Effector CD8-positive, alpha-beta T cell (primary cell): ENCODE results near the gene IGF1R.

Experiments used
- DNase-seq: peaks from one replicate; lab custom pipeline; 2025; lab: John Stamatoyannopoulos, UW

The IGF1R gene

GRCh38 chr15:98909968-98910885 lies 261.9 kb downstream of the IGF1R start:
- DNase-seq, result no peak

- no peak for DNase-seq
Measured at GRCh38 chr15:98914626-98915025, 266.3 kb downstream of the IGF1R start.

DNA sequence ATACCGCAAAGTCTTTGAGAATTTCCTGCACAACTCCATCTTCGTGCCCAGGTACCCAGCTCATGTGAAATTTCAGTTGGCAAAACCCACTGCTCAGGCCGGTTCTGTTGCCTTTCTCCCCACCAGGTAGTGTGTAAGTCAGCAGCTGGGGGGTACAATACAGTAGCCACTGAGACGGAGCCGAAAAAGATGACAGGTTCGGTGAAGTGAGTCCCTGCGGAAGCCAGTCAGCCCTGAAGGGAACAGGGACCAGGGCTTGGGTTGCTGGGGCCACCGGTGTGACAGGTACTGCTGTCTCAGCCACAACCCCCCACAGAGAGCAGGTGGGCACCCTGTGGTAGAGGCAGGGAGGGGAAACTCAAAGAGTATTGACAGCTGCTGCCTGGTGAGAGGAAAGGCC lies 268.5 kb downstream of the IGF1R start:
- no peak for DNase-seq

GRCh38 chr15:98917417-98917816 lies 269.1 kb downstream of the IGF1R start:
- no peak for DNase-seq

DNA sequence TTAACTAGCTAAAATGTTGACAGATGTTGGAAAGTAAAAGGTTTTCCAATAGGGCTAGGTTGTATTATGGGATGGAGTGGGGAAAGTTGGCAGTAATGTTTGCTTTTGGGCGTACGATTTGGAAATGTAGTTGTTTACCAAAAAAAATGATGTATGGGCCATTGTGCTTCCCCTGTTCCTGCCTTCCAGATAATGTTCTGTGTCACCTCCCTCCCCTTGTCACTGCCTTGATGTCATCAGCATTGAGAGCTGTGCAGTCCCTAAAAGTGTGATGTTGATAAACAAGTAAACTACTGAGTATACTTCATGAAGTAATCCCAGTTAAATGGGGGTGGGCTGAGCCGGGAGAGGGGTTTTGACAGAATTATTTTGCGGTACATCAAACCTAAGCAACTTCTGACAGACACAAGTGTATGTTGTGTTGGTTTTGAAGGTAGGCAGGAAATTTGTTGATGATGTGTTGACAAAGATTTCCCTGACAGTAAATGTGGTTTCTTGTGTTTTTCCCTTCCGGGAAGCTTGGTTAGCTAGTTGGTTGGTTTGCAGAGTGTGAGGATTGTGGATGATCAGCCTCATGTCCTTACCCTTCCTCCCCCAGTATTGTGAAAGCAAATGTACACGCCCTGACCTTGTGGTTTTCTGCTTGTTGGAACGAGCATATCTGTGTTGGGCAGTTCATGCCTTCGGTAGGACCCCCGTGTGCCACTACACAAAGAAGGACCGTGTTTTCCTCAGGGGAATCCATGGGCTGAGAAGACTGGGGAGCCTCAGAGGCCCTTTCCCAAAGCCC lies 271.9 kb downstream of the IGF1R start:
- DNase-seq, result no peak

- no peak for DNase-seq
Measured at GRCh38 chr15:98923171-98923570, 274.8 kb downstream of the IGF1R start.

DNA sequence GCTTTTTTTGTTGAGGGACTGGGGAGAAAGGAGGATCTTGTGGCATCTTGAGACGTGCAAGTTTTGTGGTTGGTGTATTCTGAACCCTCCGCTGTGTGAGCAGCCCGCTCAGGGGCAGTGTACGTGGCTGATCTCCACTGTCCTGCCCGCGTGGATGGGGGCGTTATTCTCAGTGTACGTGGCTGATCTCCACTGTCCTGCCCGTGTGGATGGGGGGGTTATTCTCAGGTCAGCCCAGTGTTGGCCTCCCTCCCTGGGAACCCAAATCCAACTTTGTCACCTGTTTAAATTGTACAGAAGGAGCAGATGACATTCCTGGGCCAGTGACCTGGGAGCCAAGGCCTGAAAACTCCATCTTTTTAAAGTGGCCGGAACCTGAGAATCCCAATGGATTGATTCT lies 275.2 kb downstream of the IGF1R start:
- DNase-seq, result no peak

DNA sequence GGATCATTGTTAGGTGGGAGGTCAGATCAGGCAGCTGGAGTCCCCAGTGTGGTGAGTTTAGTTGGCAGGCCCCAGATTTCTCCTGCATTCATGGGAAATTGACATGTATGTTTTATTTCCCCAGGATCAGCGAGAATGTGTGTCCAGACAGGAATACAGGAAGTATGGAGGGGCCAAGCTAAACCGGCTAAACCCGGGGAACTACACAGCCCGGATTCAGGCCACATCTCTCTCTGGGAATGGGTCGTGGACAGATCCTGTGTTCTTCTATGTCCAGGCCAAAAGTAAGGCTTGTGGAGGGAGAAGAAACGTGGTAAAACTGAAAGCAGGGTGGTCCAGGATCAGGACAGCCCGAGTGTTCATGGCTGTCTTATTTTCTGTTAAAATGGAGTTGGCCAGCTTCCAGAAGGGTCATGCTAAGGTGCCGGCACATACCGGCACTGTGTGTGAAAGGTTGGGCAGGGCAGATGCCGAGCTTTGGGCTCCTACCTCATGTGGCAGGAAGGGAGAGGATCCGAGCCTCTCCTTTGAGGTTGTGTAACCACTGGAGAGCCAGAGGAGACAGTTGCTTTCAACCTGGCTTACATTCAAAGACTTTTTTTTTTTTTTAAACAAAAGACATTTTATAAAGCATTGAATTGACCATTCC lies 276.2 kb downstream of the IGF1R start:
- no peak for DNase-seq

- no peak for DNase-seq
Measured at GRCh38 chr15:98926236-98926635, 277.9 kb downstream of the IGF1R start.

- no peak for DNase-seq
Measured at GRCh38 chr15:98927022-98927421, 278.7 kb downstream of the IGF1R start.

DNA sequence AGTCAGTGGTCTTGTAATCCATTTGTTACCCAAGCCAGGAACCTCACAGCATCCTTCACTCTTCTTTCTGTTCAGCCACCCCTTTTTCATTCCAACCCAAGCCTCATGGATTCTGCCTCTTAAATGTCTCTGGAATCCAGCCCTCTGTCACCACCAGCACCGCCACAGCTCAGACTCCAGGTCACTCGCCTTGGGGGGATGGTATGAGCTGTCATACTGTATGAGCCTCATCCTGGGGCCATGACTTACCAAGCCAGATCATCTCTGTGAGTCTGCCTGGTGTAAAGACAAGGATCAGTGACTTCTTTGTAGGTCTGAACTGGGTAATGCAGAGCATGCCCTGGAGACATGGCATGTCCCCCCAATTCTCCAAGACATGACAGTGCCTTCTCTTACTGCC lies 279.7 kb downstream of the IGF1R start:
- DNase-seq, result no peak

GRCh38 chr15:98930576-98930975 lies 282.2 kb downstream of the IGF1R start:
- no peak for DNase-seq

DNA sequence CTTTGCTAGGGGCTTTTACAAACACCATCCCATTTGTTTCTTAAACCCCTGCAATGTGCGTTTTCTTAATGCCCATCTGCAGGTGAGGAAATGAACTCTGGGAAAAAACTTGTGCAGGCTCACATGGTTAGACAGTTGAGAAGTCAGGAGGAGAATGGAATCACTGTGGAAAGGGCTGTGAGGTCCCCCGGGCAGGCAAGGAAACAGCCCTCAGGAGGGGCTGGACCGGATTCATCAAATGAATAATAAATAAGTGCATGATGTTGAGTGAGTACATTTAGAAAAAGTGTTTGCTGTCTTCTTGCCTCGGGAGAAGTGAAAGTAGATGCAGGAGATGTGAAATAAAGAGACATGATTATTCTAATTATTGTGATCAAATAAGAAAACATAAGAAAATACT lies 282.7 kb downstream of the IGF1R start:
- DNase-seq, result no peak

DNA sequence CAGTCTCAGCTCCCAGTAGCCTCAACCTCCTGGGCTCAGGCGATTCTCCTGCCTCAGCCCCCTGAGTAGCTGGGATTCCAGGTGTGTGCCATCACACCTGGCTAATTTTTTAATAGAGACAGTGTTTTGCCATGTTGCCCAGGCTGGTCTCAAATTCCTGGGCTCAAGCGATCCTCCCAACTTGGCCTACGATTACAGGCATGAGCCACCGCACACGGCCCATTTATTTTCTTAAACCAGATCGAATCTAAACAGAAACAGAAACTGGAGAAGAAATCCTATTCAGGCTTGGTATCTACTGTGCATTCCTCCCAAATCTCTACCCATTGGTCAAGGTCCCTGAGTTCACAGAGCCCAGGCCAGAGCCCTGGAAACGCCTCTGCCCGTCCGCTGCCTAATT lies 285.1 kb downstream of the IGF1R start:
- no peak for DNase-seq

- DNase-seq, result no peak
Measured at GRCh38 chr15:98935736-98936135, 287.4 kb downstream of the IGF1R start.

DNA sequence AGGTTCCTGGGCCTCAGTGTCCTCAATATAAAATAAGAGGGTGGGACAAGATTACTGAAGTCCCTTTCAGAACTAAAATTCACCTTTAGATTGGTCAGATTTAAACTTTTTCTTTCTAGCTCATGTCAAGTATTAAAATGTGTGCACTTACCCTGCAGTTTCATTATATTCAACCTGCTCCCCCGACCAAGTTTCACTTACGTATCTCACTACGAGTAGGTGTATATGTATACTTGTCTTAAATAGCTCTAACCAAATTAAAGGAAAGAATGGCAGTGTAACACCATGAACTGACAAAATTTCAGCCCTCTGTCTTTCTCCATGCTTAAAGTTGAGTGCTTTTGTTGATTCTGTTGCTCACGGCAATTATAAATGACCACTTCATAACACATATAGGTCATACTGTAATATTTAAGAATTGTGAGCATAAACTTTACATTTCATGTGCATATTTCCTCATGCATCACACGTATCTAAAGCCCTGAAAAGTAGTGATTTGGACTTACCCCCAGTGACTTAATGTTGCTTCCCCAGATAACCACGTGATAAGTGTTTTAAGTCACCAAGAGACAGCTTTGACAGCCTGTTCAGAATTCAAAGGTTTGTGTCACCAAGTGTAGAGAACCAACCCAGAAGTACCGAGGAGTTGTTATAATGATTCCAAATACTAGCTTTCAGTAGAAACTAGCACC lies 289.2 kb downstream of the IGF1R start:
- no peak for DNase-seq

DNA sequence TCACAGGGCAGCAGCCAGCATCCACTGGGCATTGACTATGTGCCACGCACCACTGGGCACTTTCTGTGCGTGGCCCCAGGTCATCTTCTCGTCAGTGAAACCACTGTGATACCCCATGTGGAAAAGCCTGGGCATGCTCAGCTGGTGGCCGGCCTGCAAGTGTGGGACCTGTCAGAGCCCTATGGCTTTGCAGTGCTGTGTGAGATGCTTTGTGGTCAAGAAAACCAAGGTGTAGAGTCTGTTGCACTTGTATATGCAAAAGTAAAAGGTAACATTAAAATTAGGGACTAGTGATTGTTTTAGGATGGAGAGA lies 289.7 kb downstream of the IGF1R start:
- no peak for DNase-seq

DNA sequence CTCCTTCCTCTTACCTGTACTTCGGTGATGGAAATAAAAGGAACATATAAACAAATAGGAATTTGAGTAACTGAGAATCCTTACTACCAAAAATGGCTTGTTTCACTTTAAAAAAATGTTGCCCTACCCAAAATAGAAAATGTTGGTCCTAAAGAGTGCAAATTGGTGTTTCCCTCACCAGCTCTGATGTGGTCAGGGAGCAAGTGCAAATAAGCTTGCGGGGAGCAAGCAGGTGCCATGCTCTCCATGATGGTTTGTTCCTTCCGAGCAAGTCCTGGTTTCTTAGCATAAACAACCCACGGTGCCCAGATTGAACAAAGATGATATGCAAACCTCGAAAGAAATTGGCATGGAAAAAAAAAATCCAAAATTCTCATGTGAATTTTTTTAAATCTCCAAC lies 290.5 kb downstream of the IGF1R start:
- DNase-seq, result no peak

DNA sequence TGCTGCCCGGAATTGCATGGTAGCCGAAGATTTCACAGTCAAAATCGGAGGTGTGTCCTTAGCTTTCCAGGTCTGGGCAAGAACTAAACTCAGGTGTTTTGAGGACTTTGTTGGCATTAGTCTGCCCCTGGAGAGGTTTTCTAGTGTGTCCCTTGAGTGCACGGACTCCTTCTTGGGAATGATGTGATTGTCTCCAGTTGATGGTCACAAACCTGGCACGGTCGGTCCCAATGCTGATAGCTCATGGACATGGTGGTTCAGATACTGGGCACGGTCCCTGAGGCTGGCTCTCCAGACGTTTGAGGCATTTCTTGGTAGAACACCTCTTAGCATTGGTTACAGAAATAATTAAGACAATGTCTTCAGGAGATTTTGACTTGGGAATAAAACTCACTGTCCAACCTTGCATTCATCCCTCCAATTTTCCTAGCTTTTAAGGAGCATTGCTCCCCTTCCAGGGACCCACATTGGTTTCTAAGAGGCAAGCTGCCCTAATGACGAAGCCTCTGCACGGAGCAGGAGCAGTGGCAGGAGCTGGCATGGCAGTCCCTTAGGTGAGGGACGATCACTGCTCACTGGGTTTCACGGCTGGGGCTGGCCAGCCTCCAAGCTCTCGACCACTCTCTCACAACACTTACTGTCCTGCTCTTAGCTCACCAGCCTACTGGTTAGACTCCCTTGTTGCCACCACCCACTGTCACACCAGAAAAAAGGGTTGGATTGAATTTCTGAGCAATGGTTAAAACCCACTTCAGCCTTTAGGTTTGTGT lies 291.2 kb downstream of the IGF1R start:
- no peak for DNase-seq

- DNase-seq, result no peak
Measured at GRCh38 chr15:98941595-98942255, 293.4 kb downstream of the IGF1R start.

- no peak for DNase-seq
Measured at GRCh38 chr15:98942431-98942830, 294.1 kb downstream of the IGF1R start.
